GM19438 (cell line): ENCODE measurements around the gene ARRB1.

Experiments used
- ATAC-seq: cut with Tn5 transposase; IDR thresholded peaks from one replicate; pipeline ENCODE4 v1.9.1; 2021; ENCODE audit warnings: low read depth; ENCODE audit not compliant: unreplicated experiment

ARRB1 gene

DNA sequence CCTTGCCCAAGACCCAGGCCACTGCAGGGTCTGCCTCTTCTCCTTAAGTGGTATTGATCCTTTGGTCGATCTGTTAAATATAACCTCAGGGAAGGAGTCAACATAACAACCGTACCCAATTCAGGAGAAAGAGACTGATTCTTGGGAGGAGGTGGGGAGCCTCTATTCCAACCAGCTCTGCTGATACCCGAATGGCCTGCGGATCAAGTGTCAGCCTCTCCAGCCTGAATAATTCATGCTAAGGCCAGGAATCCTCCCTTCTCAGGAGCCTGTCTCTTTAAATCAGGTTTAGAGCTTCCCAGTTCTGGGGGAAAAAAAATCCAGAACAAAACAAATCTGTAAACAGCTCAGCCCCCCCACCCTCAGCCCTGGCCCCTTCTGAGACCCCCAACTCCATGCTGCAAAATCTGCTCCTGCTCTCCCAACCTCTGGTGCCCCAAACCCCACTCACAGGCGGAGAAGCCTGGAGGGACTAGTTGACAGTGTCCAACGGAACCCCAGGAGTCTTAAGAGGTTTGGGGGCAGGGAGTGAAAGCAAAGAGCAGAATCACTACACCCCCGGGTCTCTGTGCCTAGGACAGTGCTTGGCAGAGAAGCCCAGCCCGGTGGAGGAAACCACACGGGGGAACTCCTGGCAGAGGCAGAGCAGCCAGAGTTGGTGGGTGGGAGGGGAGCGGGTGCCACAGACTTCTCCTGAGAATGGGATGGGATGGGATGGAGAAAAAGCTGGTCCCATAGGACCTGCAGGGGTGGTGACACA lies 111.8 kb downstream of the ARRB1 start:
- ATAC-seq = no peak

DNA sequence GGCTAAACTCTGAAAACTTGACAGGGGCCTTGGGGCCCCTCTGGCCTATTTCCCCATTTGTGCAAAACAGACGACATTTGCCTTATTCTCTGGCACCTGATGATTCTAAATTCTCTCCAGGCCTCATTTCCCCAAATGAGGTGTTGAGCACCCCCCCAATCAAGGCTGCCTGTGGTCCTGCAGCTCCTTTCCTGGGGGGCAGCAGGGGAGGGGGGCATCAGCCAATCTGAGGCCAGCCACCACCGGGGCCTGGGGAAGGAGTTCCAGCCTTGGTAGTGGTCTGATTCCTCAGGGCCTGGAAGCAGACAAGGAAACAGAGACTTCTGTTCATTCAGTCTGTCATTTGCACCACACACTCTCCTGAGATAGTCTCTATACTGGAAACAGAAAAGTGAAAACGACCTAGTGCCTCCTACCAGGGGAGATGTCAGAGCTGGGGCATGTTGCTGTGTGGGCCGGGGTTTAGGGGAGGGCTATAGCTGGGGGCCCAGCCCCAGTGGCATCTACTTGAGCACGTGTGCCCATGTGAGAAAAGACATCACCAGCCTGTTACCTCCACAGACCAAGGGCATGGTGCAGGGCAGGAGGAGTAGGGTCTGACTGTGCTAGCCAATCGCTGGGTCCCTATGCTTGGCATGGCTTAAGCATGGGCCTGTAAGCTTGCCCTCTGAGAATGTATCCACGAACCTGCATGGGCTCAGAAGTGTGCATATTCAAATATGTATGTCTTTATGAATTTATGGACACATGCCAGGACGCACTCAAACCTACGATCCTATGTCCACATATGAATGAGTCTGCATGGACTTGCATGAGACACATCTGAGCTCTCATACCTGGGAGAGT lies 112.6 kb downstream of the ARRB1 start:
- ATAC-seq = no peak

- ATAC-seq = no peak
Observed at GRCh38 chr11:75237050-75237449, 114.4 kb downstream of the ARRB1 start.

- ATAC-seq = no peak
Observed at GRCh38 chr11:75236062-75236461, 115.4 kb downstream of the ARRB1 start.

- ATAC-seq = no peak
Observed at GRCh38 chr11:75233754-75234172, 117.7 kb downstream of the ARRB1 start.

GRCh38 chr11:75230621-75231020 lies 120.8 kb downstream of the ARRB1 start:
- ATAC-seq = no peak

DNA sequence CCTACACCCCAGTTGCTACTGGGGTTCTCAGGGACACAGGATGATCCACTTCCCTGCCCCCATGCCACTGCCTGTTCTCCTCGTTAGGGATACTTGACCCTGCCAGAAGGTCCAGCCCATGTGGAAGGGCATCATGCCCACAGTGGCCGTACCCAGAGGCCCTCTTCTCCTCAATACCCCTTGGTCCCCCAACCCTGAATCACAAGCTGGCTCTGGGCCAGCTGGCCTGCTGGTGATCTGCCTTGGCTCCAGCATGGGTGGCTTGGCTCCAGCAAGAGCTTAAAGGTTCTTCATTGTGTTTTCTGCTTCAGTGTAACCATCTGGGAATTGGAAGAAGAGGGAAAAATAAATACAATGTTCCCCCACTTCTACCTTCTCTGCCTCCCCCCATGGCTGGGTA lies 122.0 kb downstream of the ARRB1 start:
- ATAC-seq = no peak

DNA sequence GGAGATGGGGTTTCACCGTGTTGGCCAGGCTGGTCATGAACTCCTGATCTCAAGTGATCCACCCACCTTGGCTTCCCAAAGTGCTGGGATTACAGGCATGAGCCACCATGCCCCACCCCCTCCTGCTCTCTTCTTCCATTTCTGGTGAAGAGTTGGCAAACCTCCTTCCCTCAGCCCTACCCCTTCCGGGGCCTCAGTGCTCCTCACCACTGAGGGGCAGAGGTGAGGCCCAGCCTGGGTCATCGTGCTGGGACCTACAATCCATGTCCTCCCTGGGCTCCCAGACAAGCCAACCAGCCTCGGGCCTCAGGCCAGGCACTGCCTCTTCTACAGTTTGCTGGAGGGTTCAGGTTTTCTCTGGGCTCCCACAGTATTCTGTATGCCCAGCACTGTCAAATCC lies 125.7 kb downstream of the ARRB1 start:
- ATAC-seq = no peak

DNA sequence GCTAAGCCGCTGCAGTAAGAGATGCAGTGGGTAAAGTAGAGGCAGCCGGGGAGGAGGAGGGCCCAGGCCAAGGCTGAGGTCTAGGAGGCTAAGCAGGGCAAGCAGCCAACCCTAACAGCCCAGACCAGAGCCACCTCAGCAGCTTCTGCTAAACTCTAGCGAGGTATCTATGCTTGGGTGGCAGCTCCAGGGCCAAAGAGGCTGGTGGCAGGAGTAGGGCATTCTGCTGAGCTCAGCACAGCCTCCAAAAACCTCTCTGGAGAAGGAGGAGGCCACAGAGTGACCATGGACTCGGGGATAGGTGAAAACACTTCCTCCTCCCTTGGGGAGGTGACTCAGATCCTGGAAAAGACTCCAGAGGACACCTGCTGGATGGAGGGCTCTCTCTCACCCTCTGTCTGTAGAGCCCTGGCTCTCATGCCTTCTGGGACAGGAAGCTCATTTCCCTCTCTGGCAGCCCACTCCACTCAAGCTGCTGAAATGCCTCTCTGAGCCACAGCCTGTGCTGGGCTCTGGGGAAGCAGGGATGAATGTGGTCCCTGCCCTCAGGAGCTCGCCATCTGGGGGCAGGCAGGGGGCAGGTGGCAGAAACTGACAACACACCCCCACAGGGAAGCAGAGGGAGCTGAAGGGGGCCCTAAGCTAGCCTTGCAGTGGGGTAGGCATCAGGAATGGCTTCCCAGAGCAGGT lies 127.4 kb downstream of the ARRB1 start:
- no peak for ATAC-seq

DNA sequence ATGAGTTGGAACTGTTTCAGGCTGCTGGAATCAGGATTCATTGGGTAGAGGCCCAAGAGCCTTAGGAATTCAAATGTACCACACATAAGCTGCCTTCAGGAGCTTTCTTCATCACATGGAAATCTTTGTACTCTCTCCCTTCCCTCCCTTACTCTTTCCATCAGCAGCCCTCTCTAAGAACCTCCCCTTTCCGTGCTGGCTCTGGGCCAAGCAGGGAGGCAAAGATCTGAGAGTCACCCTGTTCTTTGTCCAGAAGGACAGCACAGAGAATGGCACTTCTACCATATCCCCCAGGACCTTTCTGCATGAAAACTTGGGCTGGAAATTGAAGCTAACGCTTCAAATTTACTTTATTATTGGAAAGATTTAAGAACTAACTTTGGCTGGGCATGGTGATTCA lies 131.6 kb downstream of the ARRB1 start:
- ATAC-seq = no peak

GRCh38 chr11:75214843-75215242 lies 136.6 kb downstream of the ARRB1 start:
- no peak for ATAC-seq

- no peak for ATAC-seq
Observed at GRCh38 chr11:75214411-75214821, 137.0 kb downstream of the ARRB1 start.
